Fibroblast of the conjunctiva (primary cell): ENCODE results near the gene CD28.
"Not testable (repeated sequence)": the region's sequence is repeated elsewhere in the genome, so short reads cannot be mapped to it uniquely, and the experiment has no call there.

Experiments
- DNase-seq: peaks from one replicate; pipeline ENCODE4 v3.0.0-alpha.2; 2010; ENCODE audit warnings: low read depth

Gene CD28

GRCh38 chr2:203748331-203749126, 42.1 kb downstream of the CD28 start:
- no peak for DNase-seq

DNA sequence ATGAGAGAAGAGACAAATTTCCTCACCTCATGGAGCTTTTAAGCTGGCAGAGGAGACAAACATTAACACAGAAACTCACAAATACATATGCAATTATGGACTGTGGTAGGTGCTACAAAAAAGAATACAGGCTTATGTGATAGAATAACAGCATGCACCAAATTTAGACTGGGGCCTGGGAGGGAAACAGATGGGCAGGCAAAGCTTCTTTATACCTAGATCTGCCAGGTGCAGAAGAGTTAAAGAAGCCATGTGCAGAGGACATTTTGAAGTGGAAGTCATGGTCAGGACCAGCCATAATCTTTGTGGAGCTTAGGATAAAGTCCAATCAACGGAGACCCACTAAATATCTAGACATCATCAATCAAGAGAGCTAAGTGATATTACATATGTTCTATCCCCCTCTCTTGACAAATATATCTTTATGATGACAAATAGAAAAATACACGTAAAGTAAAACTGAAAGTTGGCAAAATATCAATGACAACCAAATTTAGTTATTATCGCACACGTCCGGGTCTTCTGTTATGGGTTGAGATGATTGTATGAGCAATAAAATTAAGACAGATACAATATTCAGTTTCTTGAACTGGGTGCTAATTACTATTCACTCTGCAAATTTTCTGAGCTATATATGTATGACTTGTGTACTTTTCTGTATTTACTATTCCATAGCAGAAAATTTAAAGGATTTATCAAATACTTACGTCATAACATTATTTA, 44.1 kb downstream of the CD28 start:
- no peak for DNase-seq

- DNase-seq: no peak
Observed at GRCh38 chr2:203751685-203752271, 45.3 kb downstream of the CD28 start.

- DNase-seq: no peak
Observed at GRCh38 chr2:203756161-203756560, 49.7 kb downstream of the CD28 start.

- DNase-seq: no peak
Observed at GRCh38 chr2:203758841-203759689, 52.6 kb downstream of the CD28 start.

GRCh38 chr2:203759690-203760365, 53.4 kb downstream of the CD28 start:
- no peak for DNase-seq

GRCh38 chr2:203761121-203761520, 54.7 kb downstream of the CD28 start:
- no peak for DNase-seq

DNA sequence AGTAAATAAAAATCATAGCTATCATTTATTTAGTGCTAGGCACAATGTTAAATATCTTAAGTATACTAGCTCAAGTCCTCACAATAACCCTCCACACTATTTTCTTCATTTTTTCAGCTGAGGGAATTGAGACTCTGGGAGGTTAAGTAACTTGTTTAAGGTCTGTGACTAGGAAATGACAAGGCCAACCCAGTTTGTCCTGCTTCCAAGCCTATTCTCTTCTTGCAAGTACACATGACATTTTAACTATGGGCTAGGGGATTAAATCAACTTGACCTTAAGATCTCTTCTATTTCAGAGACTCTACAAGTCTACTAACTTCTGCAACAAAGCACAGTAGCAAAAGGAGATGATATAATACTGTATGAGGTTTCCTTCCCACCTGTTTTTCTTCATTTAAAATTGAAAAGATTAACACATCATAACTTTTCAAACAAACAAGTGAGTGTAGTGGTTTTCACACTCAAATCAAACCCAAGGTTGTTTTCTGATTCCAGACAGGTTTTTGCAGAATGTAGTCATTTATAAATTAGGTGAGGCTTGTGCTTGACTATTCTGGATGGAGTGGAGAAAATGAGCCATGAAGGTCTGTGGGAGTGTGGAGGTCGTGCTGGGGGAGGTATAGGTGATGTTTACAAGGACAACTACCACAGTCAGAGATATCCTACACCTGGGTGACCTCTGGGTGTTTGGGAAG, 57.0 kb downstream of the CD28 start:
- no peak for DNase-seq

DNA sequence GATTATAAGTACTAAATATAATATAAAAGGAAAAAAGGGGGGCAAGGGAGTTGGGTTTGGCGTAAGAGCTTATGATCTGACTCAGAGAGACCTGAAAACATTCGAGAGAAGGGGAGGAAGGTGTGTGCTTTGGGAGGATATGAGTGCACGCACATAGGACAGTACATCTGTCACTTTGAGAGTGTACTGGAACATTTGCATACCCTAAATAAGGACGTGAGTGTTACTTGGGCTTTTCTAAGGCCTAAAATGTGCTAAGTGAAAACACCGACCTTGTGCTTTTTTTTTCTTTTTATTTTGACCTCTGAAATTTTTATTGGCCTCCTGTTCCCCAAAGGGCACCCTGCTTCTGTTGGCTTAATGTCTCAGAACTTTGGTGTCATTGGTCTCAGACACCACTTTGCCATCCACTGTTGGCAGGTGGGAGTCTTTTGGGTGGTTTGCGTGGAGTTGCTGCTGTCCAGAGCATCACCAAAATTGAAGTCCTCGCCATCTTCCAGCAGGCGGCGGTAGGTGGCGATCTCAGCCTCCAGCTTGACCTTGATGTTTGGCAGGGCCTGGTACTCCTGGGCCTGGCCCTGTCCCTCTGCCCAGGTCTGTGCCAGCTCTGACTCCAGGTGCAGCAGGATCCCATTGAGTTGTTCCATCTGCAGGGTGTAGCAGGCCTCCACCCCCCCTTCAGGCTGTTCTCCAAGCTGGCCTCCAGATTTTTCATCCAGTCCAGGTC, 57.7 kb downstream of the CD28 start:
- no peak for DNase-seq

GRCh38 chr2:203772456-203773165, 66.2 kb downstream of the CD28 start:
- DNase-seq: no peak

DNA sequence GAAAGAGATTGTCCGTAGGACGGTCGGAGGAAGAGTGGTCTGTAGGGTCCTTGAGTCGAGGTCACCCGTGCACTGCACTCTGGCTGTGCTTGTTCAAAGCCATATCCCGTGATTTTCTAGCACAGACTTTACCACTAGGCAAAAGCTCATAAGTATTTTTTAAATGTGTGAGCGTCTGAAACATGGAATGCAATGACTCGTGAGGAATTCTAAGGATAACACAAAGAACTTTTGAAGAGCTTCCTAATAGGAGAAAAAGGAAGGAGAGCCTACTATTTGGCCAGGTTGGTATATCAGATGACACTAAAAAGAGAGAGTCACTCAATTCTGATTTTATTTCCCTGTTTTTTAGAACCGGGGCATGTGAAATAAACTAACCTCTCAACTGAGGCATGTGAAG, 68.3 kb downstream of the CD28 start:
- no peak for DNase-seq

DNA sequence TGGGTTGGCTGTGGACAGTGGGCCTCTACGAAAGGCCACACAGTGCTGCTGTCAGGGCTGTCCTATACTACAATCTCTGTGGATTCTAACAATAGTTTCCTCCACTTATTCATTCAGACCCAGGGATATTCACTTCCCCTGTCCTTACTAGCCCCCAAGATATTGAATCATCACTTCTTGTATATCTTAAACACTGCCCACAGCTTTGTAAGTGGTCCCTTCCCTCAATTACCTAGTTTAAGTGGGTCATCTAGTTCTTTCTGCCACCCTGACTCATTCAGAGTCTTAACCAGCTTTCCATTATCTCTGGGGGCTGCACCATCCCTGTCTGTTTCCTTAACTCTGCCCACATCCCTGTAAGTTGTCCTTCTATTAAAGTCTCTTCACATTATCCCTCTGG, 69.2 kb downstream of the CD28 start:
- no peak for DNase-seq

- no peak for DNase-seq
Observed at GRCh38 chr2:203777030-203777429, 70.6 kb downstream of the CD28 start.

DNA sequence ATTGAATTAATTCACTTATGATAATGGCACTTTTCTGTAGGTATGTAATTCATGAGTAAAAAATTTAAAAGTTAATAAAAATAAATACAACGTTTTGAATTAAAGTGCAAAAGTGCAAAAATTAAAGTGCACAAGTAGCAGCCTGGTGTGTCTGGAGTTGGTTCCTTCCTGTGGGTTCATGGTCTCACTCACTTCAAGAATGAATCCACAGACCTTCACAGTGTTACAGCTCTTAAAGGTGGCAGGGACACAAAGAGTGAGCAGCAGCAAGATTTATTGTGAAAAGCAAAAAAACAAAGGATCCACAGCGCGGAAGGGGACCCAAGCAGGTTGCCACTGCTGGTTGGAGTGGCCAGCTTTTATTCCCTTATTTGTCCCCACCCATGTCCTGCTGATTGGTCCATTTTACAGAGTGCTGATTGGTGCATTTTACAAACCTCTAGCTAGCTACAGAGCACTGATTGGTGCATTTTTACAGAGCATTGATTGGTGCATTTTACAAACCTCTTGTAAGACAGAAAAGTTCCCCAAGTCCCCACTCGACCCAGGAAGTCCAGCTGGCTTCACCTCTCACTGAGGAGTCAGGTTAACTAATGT, 73.1 kb downstream of the CD28 start:
- DNase-seq: not testable (repeated sequence)

- no peak for DNase-seq
Observed at GRCh38 chr2:203780231-203780630, 73.8 kb downstream of the CD28 start.

- no peak for DNase-seq
Observed at GRCh38 chr2:203781151-203781550, 74.7 kb downstream of the CD28 start.

DNA sequence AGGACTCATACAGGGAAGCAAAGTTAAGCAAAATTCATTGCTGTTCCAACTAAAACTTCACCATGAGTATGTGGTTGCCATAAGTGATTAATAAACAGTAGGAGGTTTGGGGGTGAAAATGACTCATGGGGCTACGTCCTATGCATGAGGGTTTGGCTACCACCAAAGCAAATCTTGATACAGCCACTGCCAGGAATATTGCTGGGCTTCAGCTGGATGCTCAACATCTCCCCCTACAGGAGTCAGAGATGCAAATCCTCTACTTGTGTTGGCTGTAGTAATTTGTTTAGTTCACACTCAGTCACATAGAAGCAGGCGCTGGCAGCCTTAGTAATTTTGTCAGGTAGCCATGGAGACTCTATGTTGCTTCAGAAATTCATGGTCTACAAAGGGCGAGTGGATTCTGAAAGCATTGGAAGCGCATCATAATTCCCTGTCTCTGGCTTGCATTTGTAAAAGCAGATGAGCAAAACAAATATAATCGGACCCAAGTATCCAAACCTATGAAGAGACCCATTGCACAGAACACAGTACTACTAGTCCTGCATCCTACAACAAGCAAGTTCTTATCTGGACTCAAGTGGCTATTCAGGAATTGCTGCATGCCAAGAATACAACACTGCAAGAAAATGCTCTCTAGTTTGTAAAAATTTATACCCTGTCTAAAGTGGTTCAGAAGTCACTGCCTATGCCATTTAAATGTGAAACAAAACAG, 76.0 kb downstream of the CD28 start:
- DNase-seq: peak; percentile 94

- peak; percentile 33 for DNase-seq
Observed at GRCh38 chr2:203783496-203784203, 77.2 kb downstream of the CD28 start.
